GM12878 (cell line): ENCODE data around the gene TAF6.

ENCODE experiments used
- CHD2 ChIP-seq: IDR thresholded peaks from 2 replicates; pipeline ENCODE4 v1.6.1; 2011; ENCODE audit warnings: low read depth, low read length, improper control_type of control experiment, borderline replicate concordance
- CTCF ChIP-seq, 3 experiments: IDR thresholded peaks in 2 of 3; conservative IDR thresholded peaks in 1 of 3; 2 replicates each; pipeline ENCODE4 v1.5.1; 2011; ENCODE audit warnings: low read depth in 3 of 3, low read length in 3 of 3, mild to moderate bottlenecking in 3 of 3, control low read depth in 2 of 3, moderate library complexity in 2 of 3, inconsistent platforms in 1 of 3, mixed read lengths in 1 of 3; ENCODE audit not compliant: control insufficient read depth in 2 of 3, insufficient read depth in 1 of 3; ENCODE audit errors: extremely low read depth in 1 of 3
- EP300 ChIP-seq, 2 experiments: fragments of 150-350 bp in 1 of 2; IDR thresholded peaks; 2 replicates each; pipeline ENCODE4 v1.6.1; 2011 to 2012; ENCODE audit warnings: low read depth in 2 of 2, low read length in 2 of 2, borderline replicate concordance in 1 of 2, improper control_type of control experiment in 1 of 2, inconsistent platforms in 1 of 2; ENCODE audit not compliant: control insufficient read depth in 1 of 2
- NR2C2 ChIP-seq: IDR thresholded peaks from 2 replicates; pipeline ENCODE4 v1.6.1; 2011; ENCODE audit warnings: borderline replicate concordance, low read depth; ENCODE audit not compliant: control insufficient read depth, insufficient read length
- PAX5 ChIP-seq: IDR thresholded peaks from 2 replicates; pipeline ENCODE4 v1.6.1; 2011; ENCODE audit warnings: low read depth, low read length, borderline replicate concordance
- POLR2A ChIP-seq: IDR thresholded peaks from 2 replicates; pipeline ENCODE4 v1.6.1; 2011; ENCODE audit warnings: low read depth, mild to moderate bottlenecking, low read length
- POLR2AphosphoS5 ChIP-seq: IDR thresholded peaks from 2 replicates; pipeline ENCODE4 v1.6.1; 2011; ENCODE audit warnings: mild to moderate bottlenecking, low read length, inconsistent platforms
- SMAD5 ChIP-seq: IDR thresholded peaks from 2 replicates; pipeline ENCODE4 v1.6.1; 2016; ENCODE audit warnings: antibody characterized with exemption, low read depth
- SP1 ChIP-seq: IDR thresholded peaks from one replicate; pipeline ENCODE4 v1.6.1; 2011; ENCODE audit warnings: low read depth, low read length
- TARDBP ChIP-seq: IDR thresholded peaks from 2 replicates; pipeline ENCODE4 v1.6.1; 2016; ENCODE audit warnings: borderline replicate concordance
- ZZZ3 ChIP-seq: IDR thresholded peaks from 2 replicates; pipeline ENCODE4 v1.6.1; 2011; ENCODE audit warnings: low read depth; ENCODE audit not compliant: control insufficient read depth, insufficient read length
- TF ChIP-seq, protein P1 (sequence below): fragments of 450-650 bp; IDR thresholded peaks from 2 replicates; pipeline ENCODE4 v1.6.1; 2016; ENCODE audit warnings: mild to moderate bottlenecking

DNA sequence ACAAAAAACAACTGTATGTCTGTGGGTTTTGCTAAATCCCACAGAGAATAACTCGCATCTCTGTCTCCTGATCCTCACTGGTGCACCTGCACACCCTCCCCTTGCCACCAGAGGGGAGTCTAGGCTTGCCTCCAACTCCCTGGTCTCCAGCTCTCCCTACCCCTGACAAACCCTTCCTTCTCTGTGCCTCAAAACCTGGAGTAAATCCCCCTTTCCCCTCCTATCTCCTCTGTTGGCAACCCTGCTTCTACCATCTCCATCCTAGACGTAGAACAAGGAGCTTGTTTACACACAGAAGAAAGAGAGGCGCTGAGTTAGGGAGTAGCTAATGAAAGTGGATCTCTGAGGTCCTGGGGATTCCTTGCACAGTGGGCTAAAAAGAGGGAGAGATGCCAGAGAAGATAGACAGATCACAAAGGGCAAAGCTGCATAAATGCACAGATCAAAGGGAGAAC is 13.6 kb upstream of the TAF6 start:
- no peak for TF ChIP-seq SP1
- no peak for TF ChIP-seq POLR2A
- TF ChIP-seq TARDBP: no peak
- no peak for TF ChIP-seq NR2C2
- peak; percentile 96 to 97 (median 97); a peak in 5 of 6 replicates for TF ChIP-seq CTCF (IDR thresholded peaks at IDR 0.05 in 2 of 3, conservative IDR thresholded peaks at IDR 0.05 in 1 of 3; ENCODE audit: control insufficient read depth in 2 of 3, extremely low read depth in 1 of 3, insufficient read depth in 1 of 3, low read depth in 3 of 3, low read length in 3 of 3)
- TF ChIP-seq POLR2AphosphoS5: no peak
- TF ChIP-seq CHD2: no peak
- TF ChIP-seq, protein P1, sequence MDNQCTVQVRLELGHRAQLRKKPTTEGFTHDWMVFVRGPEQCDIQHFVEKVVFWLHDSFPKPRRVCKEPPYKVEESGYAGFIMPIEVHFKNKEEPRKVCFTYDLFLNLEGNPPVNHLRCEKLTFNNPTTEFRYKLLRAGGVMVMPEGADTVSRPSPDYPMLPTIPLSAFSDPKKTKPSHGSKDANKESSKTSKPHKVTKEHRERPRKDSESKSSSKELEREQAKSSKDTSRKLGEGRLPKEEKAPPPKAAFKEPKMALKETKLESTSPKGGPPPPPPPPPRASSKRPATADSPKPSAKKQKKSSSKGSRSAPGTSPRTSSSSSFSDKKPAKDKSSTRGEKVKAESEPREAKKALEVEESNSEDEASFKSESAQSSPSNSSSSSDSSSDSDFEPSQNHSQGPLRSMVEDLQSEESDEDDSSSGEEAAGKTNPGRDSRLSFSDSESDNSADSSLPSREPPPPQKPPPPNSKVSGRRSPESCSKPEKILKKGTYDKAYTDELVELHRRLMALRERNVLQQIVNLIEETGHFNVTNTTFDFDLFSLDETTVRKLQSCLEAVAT: 0 out of 2 replicates have a peak, but pooled peaks have one; percentile 50
- no peak for TF ChIP-seq PAX5
- no peak for TF ChIP-seq SMAD5
- no peak for TF ChIP-seq EP300 (IDR thresholded peaks at IDR 0.05; ENCODE audit: borderline replicate concordance in 1 of 2, control insufficient read depth in 1 of 2, low read depth in 2 of 2, low read length in 2 of 2)
- no peak for TF ChIP-seq ZZZ3
